ENCODE data around the gene NBR1.
"Not testable (repeated sequence)": the region's sequence is repeated elsewhere in the genome, so short reads cannot be mapped to it uniquely, and the experiment has no call there.

Gene NBR1

GRCh38 chr17:43159957-43160356 is 11.1 kb upstream of the NBR1 start:
- not testable (repeated sequence) for DNase-seq

GRCh38 chr17:43165971-43166370 is 5.0 kb upstream of the NBR1 start:
- not testable (repeated sequence) for DNase-seq

- no peak for DNase-seq
Measured at GRCh38 chr17:43169561-43170139, 1.4 kb upstream of the NBR1 start.

- DNase-seq: peak; percentile 74
Measured at GRCh38 chr17:43170140-43170765, 761 bp upstream of the NBR1 start.

GRCh38 chr17:43171586-43172487 is 823 bp downstream of the NBR1 start:
- DNase-seq: no peak

- DNase-seq: no peak
Measured at GRCh38 chr17:43175213-43176118, 4.5 kb downstream of the NBR1 start.

GRCh38 chr17:43176119-43176570 is 5.1 kb downstream of the NBR1 start:
- no peak for DNase-seq

GRCh38 chr17:43183921-43184320 is 12.9 kb downstream of the NBR1 start:
- DNase-seq: no peak

- not testable (repeated sequence) for DNase-seq
Measured at GRCh38 chr17:43186656-43187055, 15.6 kb downstream of the NBR1 start.

GRCh38 chr17:43193251-43193650 is 22.2 kb downstream of the NBR1 start:
- DNase-seq: no peak

GRCh38 chr17:43199633-43200032 is 28.6 kb downstream of the NBR1 start:
- DNase-seq: no peak

- no peak for DNase-seq
Measured at GRCh38 chr17:43200127-43200526, 29.1 kb downstream of the NBR1 start.

GRCh38 chr17:43203013-43203412 is 32.0 kb downstream of the NBR1 start:
- not testable (repeated sequence) for DNase-seq

GRCh38 chr17:43210576-43210975 is 39.6 kb downstream of the NBR1 start:
- DNase-seq: no peak

- no peak for DNase-seq
Measured at GRCh38 chr17:43211123-43211479, 40.1 kb downstream of the NBR1 start.

GRCh38 chr17:43211480-43212402 is 40.7 kb downstream of the NBR1 start, which contains the start of gene TMEM106A:
TSS of gene TMEM106A (plus strand) at chr17:43211875. CDS start at chr17:43213042, 1,167 bp downstream.
- DNase-seq: peak; percentile 66

- DNase-seq: no peak
Measured at GRCh38 chr17:43212641-43213490, 41.9 kb downstream of the NBR1 start.

- no peak for DNase-seq
Measured at GRCh38 chr17:43213545-43213944, 42.5 kb downstream of the NBR1 start.

GRCh38 chr17:43215341-43215740 is 44.3 kb downstream of the NBR1 start:
- no peak for DNase-seq

GRCh38 chr17:43216369-43216761 is 45.4 kb downstream of the NBR1 start:
- no peak for DNase-seq

Data from T-helper 9 cell (primary cell).